Mesenchymal stem cell (in vitro differentiated cells and primary cell): ENCODE measurements around the gene CGB8.
A peak's percentile ranks its signal among the peaks of the same experiment; 100 is the strongest.

Source experiments
- DNase-seq: peaks from one replicate; pipeline ENCODE4 v3.0.0-alpha.2; 2013
- H2AFZ ChIP-seq: one replicate; pipeline ENCODE4 v1.6.1; 2013; ENCODE audit warnings: low read depth, mild to moderate bottlenecking, control low read depth, inconsistent platforms, low read length, moderate library complexity
- H2AK5ac ChIP-seq: 2 replicates; pipeline ENCODE4 v1.6.1; 2013; ENCODE audit warnings: low read length, moderate library complexity, mild to moderate bottlenecking, inconsistent platforms; ENCODE audit not compliant: severe bottlenecking
- H2BK120ac ChIP-seq: one replicate; pipeline ENCODE4 v1.6.1; 2013; ENCODE audit warnings: low read depth, mild to moderate bottlenecking, inconsistent platforms, low read length, moderate library complexity
- H2BK12ac ChIP-seq, 2 experiments: one replicate each; pipeline ENCODE4 v1.6.1; 2013; ENCODE audit warnings: inconsistent platforms in 2 of 2, low read length in 2 of 2, mild to moderate bottlenecking in 2 of 2, moderate library complexity in 2 of 2, control low read depth in 1 of 2
- H2BK15ac ChIP-seq: one replicate; pipeline ENCODE4 v1.6.1; 2013; ENCODE audit warnings: mild to moderate bottlenecking, low read depth, inconsistent platforms; ENCODE audit not compliant: poor library complexity, severe bottlenecking
- H2BK5ac ChIP-seq: 2 replicates; pipeline ENCODE4 v1.6.1; 2013; ENCODE audit warnings: low read depth, mild to moderate bottlenecking, low read length, control low read depth, inconsistent platforms; ENCODE audit not compliant: poor library complexity, severe bottlenecking
- H3K14ac ChIP-seq, 2 experiments: one replicate each; pipeline ENCODE4 v1.6.1; 2013; ENCODE audit warnings: inconsistent platforms in 2 of 2, low read length in 2 of 2, control low read depth in 1 of 2, mild to moderate bottlenecking in 1 of 2, moderate library complexity in 1 of 2
- H3K18ac ChIP-seq, 2 experiments: one replicate each; pipeline ENCODE4 v1.6.1; 2013; ENCODE audit warnings: inconsistent platforms in 2 of 2, low read length in 2 of 2, control low read depth in 1 of 2, low read depth in 1 of 2, mild to moderate bottlenecking in 1 of 2
- H3K23ac ChIP-seq, 2 experiments: one replicate each; pipeline ENCODE4 v1.6.1; 2013; ENCODE audit warnings: inconsistent platforms in 2 of 2, low read length in 2 of 2, mild to moderate bottlenecking in 2 of 2, moderate library complexity in 2 of 2, control low read depth in 1 of 2
- H3K27ac ChIP-seq: 2 replicates; pipeline ENCODE4 v1.5.1; 2013; ENCODE audit warnings: mild to moderate bottlenecking, moderate library complexity, low read length, control low read depth, inconsistent platforms; ENCODE audit not compliant: poor library complexity, severe bottlenecking
- H3K27me3 ChIP-seq, 2 experiments: 2 replicates each; pipeline versions ENCODE4 v1.6.1 to v1.7.0; 2013; ENCODE audit warnings: low read length in 2 of 2, mild to moderate bottlenecking in 2 of 2, moderate library complexity in 2 of 2, control low read depth in 1 of 2, inconsistent platforms in 1 of 2; ENCODE audit not compliant: control insufficient read depth in 1 of 2, insufficient read depth in 1 of 2
- H3K36me3 ChIP-seq, 2 experiments: 2 replicates each; pipeline versions ENCODE4 v1.6.1 to v1.7.0; 2013; ENCODE audit warnings: low read length in 2 of 2, control low read depth in 1 of 2, inconsistent platforms in 1 of 2, low read depth in 1 of 2, mild to moderate bottlenecking in 1 of 2; ENCODE audit not compliant: insufficient read depth in 2 of 2, control insufficient read depth in 1 of 2
- H3K4ac ChIP-seq, 2 experiments: one replicate each; pipeline ENCODE4 v1.6.1; 2013; ENCODE audit warnings: inconsistent platforms in 2 of 2, low read length in 2 of 2, mild to moderate bottlenecking in 2 of 2, moderate library complexity in 2 of 2, control low read depth in 1 of 2, low read depth in 1 of 2
- H3K4me1 ChIP-seq: 2 replicates; pipeline ENCODE4 v1.6.1; 2013; ENCODE audit warnings: low read depth, low read length, control low read depth; ENCODE audit not compliant: control insufficient read depth, insufficient read depth
- H3K4me2 ChIP-seq: 2 replicates; pipeline ENCODE4 v1.6.1; 2013; ENCODE audit warnings: low read length, mild to moderate bottlenecking, inconsistent platforms; ENCODE audit not compliant: poor library complexity, severe bottlenecking
- H3K4me3 ChIP-seq, 2 experiments: 2 replicates each; pipeline versions ENCODE4 v1.5.1 to v1.7.0; 2013; ENCODE audit warnings: low read length in 2 of 2, mild to moderate bottlenecking in 2 of 2, control low read depth in 1 of 2, low read depth in 1 of 2; ENCODE audit not compliant: insufficient read depth in 1 of 2
- H3K79me1 ChIP-seq: replicated peaks from 2 replicates; pipeline ENCODE4 v1.6.1; 2013; ENCODE audit warnings: mild to moderate bottlenecking, control low read depth, low read length, inconsistent platforms; ENCODE audit not compliant: poor library complexity, severe bottlenecking
- H3K9ac ChIP-seq: 2 replicates; pipeline ENCODE4 v1.7.0; 2013; ENCODE audit warnings: mild to moderate bottlenecking, low read length, moderate library complexity
- H3K9me3 ChIP-seq: 2 replicates; pipeline ENCODE4 v1.7.0; 2013; ENCODE audit warnings: mild to moderate bottlenecking, low read length; ENCODE audit not compliant: control insufficient read depth
- H4K8ac ChIP-seq: one replicate; pipeline ENCODE4 v1.6.1; 2013; ENCODE audit warnings: inconsistent platforms, mild to moderate bottlenecking, low read length, moderate library complexity
- H4K91ac ChIP-seq: one replicate; pipeline ENCODE4 v1.6.1; 2013; ENCODE audit warnings: mild to moderate bottlenecking, low read length, inconsistent platforms
- WGBS: methylation state at CpG from one replicate; pipeline ENCODE4 v1.1.7; 2013; ENCODE audit warnings: mixed read lengths; 5-methylcytosine and 5-hydroxymethylcytosine counted together

CGB8 gene

DNA sequence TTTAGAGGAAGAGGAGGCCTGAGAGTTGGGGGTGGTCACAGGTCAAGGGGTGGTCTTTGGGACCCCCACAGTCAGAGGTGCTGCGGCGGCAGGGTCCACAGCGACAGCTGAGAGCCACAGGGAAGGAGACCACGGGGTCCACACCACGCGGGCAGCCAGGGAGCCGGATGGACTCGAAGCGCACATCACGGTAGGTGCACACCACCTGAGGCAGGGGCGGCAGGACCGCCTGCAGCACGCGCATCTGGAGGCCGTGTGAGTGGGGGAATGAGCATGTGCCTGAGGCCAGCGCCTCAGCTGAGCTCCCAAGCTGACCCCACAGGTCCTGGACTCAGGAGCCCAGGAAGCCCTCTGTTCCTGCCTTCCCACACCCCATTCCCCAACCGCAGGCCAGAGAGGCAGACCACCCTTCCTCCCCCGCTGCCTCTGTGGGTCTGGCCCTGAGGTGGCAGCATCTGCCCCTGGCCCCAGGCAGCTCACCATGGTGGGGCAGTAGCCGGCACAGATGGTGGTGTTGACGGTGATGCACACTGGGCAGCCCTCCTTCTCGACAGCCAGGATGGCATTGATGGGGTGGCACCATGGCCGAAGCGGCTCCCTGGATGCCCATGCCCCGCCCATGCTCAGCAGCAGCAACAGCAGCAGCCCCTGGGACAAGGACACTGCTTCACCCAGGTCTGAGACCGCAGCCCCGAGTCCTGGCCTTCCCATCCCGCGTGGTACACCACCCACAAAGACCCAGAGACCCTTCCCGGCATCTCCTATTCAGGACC, 32.7 kb downstream of the CGB8 start:
- H2BK15ac ChIP-seq: no peak overlapping the region
- H2BK5ac ChIP-seq: no peak overlapping the region
- DNase-seq: no peak

DNA sequence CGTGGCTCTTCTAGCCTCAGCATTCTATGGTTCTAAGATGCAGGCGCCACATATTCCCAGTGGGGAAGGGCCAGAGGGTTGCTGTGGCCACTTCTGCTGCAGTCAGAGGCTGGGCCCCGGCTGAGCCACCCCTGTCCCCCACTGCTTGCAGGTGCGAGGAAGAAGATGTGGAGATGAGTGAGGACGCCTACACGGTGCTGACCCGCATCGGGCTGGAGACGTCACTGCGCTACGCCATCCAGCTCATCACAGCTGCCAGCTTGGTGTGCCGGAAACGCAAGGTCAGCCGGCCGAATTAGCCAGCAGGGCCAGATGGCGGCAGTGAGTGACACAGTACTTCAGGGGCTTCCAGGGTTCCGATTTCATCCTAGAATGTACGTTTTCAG, 34.0 kb downstream of the CGB8 start:
- Histone ChIP-seq H3K9me3 (no peaks in the 10 kb centered on the region), H3K9ac (no peak overlapping the region), H2BK5ac (no peak overlapping the region), H2BK120ac (no peak overlapping the region), H3K4ac (no peak overlapping the region), H3K27me3 (peaks cover 5 to 13% of the 10 kb centered on the region in 2 experiments), H2BK15ac (no peak overlapping the region), H4K91ac (no peak overlapping the region), H3K4me2 (no peak overlapping the region), H3K79me1 (no peaks in the 10 kb centered on the region), H2BK12ac (no peak overlapping the region), H3K4me3 (no peak overlapping the region), H3K36me3 (peaks cover 54 to 62% of the 10 kb centered on the region in 2 experiments), H3K14ac (no peak overlapping the region), H2AK5ac (no peak overlapping the region), H3K18ac (no peak overlapping the region), H3K23ac (no peak overlapping the region), H4K8ac (no peak overlapping the region), H3K4me1 (peaks cover 10% of the 10 kb centered on the region), H3K27ac (no peak overlapping the region), H2AFZ (no peak overlapping the region)
- no peak for DNase-seq
- 90% methylated on average over 18 of the region's 18 CpGs for WGBS

More for the DNA sequence above, 32.7 kb downstream of the CGB8 start:
- no peak overlapping the region for H3K18ac ChIP-seq
- no peak overlapping the region for H4K91ac ChIP-seq
- H3K9me3 ChIP-seq: no peaks in the 10 kb centered on the region
- H2BK120ac ChIP-seq: no peak overlapping the region
- H3K27me3 ChIP-seq: peaks cover 5 to 25% of the 10 kb centered on the region in 2 experiments
- H3K14ac ChIP-seq: no peak overlapping the region
- H2AFZ ChIP-seq: no peak overlapping the region
- no peak overlapping the region for H3K4ac ChIP-seq
- no peak overlapping the region for H2BK12ac ChIP-seq
- no peak overlapping the region for H3K4me3 ChIP-seq
- no peak overlapping the region for H3K23ac ChIP-seq
- H4K8ac ChIP-seq: no peak overlapping the region
- H3K4me2 ChIP-seq: no peak overlapping the region
- WGBS: 100% methylated on average over 7 of the region's 29 CpGs
- H3K79me1 ChIP-seq: no peaks in the 10 kb centered on the region
- peaks cover 42 to 48% of the 10 kb centered on the region in 2 experiments for H3K36me3 ChIP-seq
- no peak overlapping the region for H2AK5ac ChIP-seq
- H3K27ac ChIP-seq: no peak overlapping the region
- H3K9ac ChIP-seq: no peak overlapping the region
- H3K4me1 ChIP-seq: peaks cover 15% of the 10 kb centered on the region

DNA sequence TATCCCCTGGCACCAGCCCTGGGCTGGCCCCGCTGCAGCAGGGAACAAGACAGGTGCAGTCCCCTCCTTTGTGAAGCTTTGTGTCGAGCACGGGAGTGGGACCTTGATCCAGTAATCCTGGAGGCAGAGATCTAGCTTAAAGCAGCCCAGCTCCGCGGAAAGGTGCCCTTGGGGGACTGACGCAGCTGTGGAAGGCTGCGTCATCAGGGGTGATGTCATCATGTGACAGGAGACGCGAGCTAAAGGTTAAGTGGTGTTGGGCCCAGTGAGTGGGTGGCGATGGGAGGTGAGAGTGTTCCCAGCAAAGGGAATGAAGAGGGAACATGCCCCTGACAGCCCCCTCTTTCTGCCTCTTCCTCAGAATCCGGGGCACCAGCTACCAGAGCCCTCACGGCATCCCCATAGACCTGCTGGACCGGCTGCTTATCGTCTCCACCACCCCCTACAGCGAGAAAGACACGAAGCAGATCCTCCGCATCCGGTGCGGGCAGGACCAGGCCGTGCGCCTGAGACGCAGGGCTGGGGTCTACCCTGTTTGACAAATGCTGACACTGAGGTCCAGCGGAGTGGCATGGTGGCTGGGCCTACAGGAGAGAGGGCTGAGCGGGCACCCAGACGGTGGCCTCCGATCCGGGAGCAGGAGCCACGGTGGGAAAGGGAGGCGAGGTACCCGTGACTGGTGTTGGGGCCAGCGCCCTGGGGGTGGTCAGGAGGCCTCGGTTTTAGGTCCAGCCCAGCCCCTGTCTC, 34.6 kb downstream of the CGB8 start:
- H3K4me3 ChIP-seq: no peak overlapping the region
- peak; percentile 44 for DNase-seq
- H3K14ac ChIP-seq: no peak overlapping the region
- no peak overlapping the region for H2BK15ac ChIP-seq
- H2BK120ac ChIP-seq: no peak overlapping the region
- no peak overlapping the region for H2AFZ ChIP-seq
- H3K9ac ChIP-seq: no peak overlapping the region
- H3K4ac ChIP-seq: no peak overlapping the region
- no peak overlapping the region for H3K18ac ChIP-seq
- H3K79me1 ChIP-seq: no peaks in the 10 kb centered on the region
- H3K9me3 ChIP-seq: no peaks in the 10 kb centered on the region
- H3K4me2 ChIP-seq: no peak overlapping the region
- H2BK5ac ChIP-seq: no peak overlapping the region
- H3K36me3 ChIP-seq: peaks cover 60 to 67% of the 10 kb centered on the region in 2 experiments
- H2BK12ac ChIP-seq: no peak overlapping the region
- H4K8ac ChIP-seq: no peak overlapping the region
- H3K23ac ChIP-seq: no peak overlapping the region
- 89% methylated on average over 31 of the region's 32 CpGs for WGBS
- no peak overlapping the region for H4K91ac ChIP-seq
- H3K27ac ChIP-seq: no peak overlapping the region
- peaks cover 10% of the 10 kb centered on the region for H3K4me1 ChIP-seq
- no peak overlapping the region for H2AK5ac ChIP-seq
- H3K27me3 ChIP-seq: peaks cover 5 to 8% of the 10 kb centered on the region in 2 experiments

DNA sequence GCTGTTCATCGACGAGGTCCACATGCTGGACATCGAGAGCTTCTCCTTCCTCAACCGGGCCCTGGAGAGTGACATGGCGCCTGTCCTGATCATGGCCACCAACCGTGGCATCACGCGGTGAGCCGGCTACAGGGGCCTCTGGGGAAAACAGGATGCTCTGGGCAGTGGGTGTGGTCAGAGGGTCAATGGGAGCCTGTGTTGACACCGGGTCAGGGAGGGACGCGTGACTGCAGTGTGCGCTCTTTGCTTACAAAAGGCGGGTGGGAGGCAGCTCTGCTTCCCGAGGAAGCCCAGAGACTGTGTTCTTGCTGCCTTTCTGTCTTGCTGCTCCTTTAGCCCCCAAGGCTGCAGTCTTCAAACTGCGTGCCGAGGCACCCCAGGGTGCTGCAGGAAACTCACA, 37.7 kb downstream of the CGB8 start:
- Histone ChIP-seq H3K79me1 (peaks cover 1% of the 10 kb centered on the region), H3K18ac (no peak overlapping the region), H3K4me2 (no peak overlapping the region), H3K4me1 (no peaks in the 10 kb centered on the region), H3K4ac (no peak overlapping the region), H2BK12ac (no peak overlapping the region), H3K27ac (no peak overlapping the region), H3K36me3 (peaks cover 70 to 74% of the 10 kb centered on the region in 2 experiments), H2AFZ (no peak overlapping the region), H3K14ac (no peak overlapping the region), H2BK120ac (no peak overlapping the region), H3K9ac (no peak overlapping the region), H3K4me3 (no peak overlapping the region), H3K23ac (no peak overlapping the region), H2BK15ac (no peak overlapping the region), H4K8ac (no peak overlapping the region), H2BK5ac (no peak overlapping the region), H3K9me3 (no peaks in the 10 kb centered on the region), H3K27me3 (no peaks in the 10 kb centered on the region), H2AK5ac (no peak overlapping the region), H4K91ac (no peak overlapping the region)
- DNase-seq: no peak
- WGBS: 87% methylated on average over 17 of the region's 17 CpGs
